AG09319 (cell line): ENCODE results near the gene CBX7.

ENCODE experiments used
- DNase-seq: peaks from one replicate; pipeline ENCODE4 v3.0.0-alpha.2; 2010; ENCODE audit warnings: low read depth; ENCODE audit errors: extremely low read depth
- CTCF ChIP-seq: IDR thresholded peaks from 2 replicates; pipeline ENCODE4 v1.5.1; 2011; ENCODE audit warnings: low read depth, mild to moderate bottlenecking, inconsistent platforms, low read length, moderate library complexity

CBX7 gene

DNA sequence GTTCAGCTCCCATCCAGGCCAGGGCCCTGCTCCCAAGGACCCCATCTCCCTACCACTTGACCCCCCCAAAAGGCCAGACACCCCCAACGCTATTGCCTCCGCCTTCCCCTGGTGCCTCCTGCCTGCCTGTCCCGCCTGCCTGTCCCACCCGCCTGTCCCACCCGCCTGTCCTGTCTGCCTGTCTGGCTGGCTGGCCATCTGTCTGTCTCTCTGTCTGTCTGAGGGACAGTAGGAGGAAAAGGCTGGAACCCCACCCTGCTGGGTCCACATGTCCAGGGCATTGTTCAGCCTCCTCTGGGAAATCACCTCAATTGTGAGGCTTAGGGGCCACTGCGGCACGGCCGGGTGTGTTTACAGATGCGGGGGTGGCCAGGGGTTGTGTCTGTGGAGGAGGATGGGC, 25.3 kb upstream of the CBX7 start:
- no peak for TF ChIP-seq CTCF
- DNase-seq, result no peak

DNA sequence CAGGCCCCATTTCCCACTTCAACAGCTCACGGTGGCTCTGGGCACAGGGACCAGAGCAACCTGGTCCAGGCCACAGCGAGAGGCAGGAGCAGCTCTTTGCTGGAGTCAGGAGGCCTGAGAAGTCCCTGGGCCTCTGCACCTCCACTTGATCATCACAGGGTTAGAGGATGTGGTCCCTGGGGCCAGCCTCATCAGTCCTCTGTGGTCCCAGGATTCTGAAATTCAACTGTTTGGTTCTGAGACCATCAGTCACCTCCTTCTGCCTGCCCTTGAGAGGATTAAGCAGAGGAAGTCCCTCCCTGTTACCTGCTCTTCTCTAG, 24.9 kb upstream of the CBX7 start:
- DNase-seq, result no peak
- no peak for TF ChIP-seq CTCF

DNA sequence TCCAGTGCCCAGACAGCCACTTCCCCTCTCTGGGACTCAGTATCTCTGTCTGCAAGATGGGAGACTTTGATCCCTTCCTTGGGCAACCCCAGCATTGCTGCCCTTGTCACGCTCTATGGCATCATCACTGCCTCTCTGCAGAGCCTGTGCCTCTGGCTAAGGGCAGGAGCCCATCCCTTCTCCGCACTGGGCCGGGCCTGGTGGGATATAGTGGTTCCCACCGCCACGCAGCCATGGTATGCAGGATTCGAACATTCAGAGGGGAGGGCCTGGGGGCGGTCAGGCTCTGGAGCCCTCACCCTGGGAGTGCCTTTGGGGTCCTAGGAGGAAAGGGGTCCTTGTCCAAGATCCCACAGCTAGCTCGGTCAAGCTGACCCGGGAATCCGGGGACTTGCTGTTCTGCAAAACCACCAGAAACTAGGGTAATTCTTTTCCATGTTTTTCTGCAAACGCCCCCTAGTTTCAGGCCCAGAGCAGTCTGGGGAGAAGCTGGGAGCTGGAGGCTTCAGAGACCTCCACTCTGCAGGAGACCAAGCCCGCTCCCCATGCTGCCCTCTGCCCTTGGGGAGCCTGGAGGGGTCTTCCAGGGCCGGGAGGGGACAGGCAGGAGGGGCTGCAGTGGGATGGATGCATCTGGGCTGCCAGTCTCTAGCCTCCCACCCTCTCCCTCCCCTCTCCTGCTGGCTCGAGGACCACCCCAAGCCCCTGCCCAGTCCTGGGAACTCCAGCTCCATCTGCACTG, 24.4 kb upstream of the CBX7 start:
- DNase-seq, result no peak
- no peak for TF ChIP-seq CTCF

- TF ChIP-seq CTCF, result no peak
- DNase-seq, result no peak
Measured at GRCh38 chr22:39176143-39176713, 23.7 kb upstream of the CBX7 start.

GRCh38 chr22:39175353-39176142, 23.1 kb upstream of the CBX7 start:
- TF ChIP-seq CTCF, result no peak
- no peak for DNase-seq

GRCh38 chr22:39174498-39175352, 22.2 kb upstream of the CBX7 start:
- DNase-seq, result no peak

More at GRCh38 chr22:39174498-39175352, 22.2 kb upstream of the CBX7 start:
- no peak for TF ChIP-seq CTCF
